Measurements from ENCODE around the gene PLEKHM1.

PLEKHM1 gene

DNA sequence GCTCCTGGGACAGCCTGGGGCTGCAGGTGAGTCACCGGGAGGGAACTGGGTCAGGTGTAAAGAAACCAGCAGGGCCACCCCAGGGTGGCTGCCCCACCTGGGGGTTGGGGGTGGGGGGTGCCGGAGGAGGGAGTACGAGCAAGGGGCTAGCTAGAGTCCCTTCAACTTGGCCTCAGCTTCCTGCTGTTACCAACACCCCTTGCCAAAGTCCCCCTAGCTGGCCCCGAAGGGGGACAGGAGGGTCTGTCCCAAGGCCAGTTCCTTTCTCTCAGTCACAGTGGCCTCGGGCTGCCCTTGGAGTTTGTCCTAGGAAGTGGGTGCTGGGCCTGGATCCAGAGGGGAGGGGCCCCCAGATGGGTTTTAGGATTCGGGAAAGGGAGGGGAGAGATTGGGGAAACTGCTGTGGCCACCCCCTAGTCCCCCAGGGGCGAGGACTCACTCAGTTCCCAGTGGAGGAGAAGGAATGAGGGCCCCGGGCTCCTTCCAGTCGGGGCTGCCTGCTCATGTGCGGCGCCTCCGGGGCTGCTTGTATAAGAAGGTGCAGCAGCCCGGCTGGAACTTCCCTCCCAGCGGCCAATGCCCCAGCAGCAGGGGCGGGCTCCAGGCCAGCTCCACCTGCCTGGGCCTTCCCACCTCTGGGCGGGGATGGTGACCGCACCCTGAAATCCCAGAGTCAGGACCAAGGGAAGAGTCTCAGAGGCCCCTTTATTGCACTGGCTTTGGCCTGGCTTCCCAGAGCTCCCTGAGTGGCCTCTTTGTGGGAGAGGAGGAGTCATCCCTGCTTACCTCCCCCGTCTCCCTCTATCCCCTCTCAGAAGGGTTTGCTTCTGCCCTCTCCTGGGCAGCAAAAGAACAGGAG lies 65.2 kb downstream of the PLEKHM1 start:
- DNase-seq: no peak

GRCh38 chr17:45424769-45425124 lies 65.8 kb downstream of the PLEKHM1 start:
- DNase-seq: no peak

DNA sequence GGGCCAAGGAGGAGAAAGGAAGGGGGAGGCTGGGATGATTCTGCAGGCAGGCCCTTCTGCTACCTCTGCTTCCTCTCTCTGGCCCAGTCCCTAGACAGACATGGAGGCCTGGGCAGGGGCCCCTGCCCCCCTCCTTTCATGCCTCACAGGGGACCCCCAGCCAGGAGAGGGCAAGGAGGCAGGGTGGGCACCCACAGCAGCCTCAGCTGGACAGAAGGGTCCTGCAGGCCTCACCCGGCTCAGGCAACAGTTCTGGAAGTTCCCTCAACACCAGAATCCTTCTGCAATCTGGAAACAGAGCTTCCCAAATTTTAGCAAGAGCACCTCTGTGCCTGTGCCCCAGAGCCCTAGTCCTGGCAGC lies 66.6 kb downstream of the PLEKHM1 start:
- no peak for DNase-seq

GRCh38 chr17:45423304-45423974 lies 67.1 kb downstream of the PLEKHM1 start:
- no peak for DNase-seq

DNA sequence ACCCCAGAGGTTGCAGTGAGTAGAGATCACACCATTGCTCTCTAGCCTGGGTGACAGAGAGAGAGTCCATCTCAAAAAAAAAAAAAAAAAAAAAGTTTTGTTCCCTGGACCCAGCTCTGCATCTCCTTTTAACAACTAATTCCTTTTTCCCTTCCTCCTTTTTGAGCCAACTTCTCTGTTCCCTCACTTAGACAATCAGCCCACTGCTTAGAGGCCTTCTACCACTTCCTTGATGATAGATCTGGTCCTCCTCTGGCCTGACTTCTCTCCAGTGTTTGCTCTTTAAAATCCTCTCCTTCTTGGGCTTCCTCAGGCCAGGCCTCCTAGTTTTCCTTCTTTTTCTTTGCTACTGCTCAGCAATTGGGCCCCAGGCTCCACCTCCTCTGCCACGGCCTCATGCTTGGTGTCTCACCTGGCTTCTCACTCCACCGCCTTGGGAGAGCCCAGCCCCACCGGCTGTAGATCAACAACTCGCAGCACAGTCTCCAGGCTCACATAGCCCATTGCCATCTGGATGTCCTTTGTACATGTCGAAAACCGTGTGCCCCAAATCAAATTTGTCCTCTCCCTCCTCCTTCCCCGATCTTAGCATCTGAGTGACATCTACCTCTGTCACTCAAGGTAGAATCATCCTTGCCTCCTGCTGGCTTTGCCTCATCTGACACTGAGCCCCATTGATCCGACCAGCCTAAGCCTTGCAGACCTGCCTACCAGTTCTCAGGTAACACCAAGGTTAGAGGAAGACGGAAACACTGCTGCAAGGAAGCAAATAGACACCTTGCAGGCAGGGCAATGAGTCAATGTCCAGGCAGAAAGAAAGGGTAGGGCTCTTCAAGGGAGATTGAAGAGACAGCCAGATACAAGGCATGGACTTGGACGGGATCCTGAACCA lies 75.3 kb downstream of the PLEKHM1 start:
- DNase-seq: no peak

GRCh38 chr17:45413498-45413923 lies 77.0 kb downstream of the PLEKHM1 start:
- no peak for DNase-seq

- no peak for DNase-seq
Observed at GRCh38 chr17:45411348-45412105, 79.0 kb downstream of the PLEKHM1 start.

DNA sequence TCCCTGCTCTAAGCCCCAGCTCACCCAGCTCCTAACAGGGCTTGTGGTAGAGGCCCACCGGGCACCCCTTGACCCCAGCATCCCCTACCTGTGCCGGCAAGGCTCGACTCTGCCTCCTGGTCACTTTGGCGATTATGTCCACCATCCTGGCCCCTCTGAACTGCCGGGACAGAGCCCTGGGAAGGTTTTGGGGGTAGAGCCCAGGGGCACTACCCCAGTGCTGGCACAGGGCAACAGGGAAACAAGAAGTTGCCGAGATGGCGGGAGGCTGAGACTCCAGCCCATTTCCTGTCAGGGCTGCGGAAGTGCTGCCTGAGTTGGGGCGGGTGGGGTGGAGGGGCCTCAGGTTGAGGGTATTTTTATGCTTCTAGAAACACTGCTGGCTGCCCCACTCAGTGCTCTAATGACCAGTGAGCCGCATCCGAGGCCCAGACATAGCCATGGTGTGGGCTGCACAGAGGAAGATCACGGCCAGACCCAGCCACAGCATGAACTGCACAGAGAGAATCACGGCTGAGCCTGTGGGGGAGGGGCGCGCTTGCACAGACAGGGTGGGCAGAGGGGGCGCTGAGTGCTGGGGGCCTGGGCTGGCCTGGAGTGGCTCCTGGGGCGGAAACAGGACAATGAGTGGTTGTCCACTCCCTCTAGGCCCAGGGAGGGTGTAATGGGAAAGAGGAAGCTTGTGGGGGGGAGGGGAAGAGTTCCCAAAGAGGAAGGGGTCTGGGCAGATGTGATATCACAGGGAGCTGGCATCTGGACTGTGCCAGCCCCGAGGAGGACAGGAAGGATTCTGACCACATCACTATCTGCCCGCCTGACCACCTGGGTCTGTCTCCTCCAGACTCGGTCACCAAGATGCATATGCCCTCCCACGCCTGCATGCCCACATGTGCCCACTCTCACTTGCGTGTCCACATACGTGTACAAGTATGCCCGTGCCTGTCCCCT lies 80.1 kb downstream of the PLEKHM1 start:
- DNase-seq: peak; percentile 62

DNA sequence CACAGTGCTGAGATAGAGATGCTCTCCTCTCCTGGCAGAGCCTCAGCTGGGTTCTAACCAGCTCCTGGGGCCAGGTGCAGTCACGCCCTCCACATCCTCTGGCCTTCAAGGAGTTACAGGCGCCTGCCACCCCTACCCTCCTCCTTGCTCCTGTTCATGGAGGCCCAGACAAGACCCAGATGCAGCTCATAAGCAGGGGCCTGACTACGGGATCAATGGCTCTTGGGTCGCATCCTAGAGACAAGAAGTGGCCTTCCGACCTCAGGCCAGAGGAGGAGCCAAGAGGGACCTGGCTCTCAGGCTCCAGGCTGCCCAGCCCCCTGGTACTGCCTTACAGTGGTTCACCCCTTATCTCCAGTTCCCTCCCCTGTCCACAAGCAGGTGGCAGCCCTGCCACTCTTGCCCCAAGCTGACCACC lies 80.9 kb downstream of the PLEKHM1 start:
- DNase-seq: no peak

DNA sequence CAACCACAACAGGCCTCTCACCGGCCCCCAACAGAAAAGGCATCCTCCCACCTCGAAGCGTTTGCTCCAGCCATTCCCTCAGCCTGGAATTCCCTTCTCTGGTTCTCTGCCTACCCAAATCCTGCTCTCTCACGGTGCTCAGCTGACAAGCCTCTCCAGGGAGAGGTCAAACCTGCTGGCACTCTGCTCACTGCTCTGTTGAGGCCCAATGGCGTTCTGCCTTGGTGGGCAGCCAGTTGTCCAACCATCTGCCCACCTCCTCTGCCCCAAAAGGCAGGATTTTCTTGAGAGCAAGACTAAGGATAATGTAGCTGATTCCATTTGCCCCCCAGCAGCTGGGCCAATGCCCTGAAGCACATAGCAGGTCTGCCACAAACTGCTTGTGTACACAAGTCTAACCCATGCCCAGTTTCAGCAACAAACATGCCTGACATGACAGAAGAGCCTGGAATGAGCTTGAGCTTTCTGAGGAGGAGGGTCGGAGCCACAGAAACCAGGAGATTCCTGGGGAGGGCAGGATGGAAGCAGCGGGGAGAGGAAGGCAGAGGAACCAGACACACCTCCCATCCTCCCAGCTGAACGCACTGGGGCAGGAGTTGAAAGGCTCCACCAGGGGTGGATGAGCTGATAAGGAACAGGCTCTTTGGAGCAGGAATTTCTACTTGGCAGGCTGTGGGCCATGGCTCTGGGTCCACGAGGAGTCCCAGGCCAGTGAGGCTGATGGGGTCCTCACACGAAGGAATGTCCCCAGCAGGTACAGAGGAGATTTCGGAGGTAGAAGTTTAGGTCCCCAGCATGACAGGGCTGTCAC lies 81.7 kb downstream of the PLEKHM1 start:
- DNase-seq: no peak

- DNase-seq: no peak
Observed at GRCh38 chr17:45406107-45406506, 84.4 kb downstream of the PLEKHM1 start.

GRCh38 chr17:45405250-45406086 lies 85.1 kb downstream of the PLEKHM1 start:
- no peak for DNase-seq

DNA sequence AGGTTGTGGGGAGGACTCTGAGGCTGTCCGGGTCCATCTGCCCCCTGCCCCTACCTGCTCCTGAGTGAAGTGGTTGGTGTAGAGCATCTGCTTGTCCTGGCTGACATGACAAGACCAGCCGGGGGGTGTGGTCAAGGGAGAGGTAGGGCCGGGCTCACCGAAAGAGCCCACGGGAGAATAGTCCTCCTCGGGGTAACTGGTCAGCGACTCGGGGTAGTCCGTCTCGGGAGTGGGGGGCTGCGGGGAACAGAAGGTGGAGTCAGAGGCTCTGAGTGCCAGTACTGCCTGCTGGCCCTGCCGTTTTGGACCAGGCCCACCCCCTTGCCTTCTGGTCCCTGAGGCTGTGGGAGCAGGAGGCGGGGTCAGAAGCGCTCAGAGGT lies 85.7 kb downstream of the PLEKHM1 start:
- no peak for DNase-seq

DNA sequence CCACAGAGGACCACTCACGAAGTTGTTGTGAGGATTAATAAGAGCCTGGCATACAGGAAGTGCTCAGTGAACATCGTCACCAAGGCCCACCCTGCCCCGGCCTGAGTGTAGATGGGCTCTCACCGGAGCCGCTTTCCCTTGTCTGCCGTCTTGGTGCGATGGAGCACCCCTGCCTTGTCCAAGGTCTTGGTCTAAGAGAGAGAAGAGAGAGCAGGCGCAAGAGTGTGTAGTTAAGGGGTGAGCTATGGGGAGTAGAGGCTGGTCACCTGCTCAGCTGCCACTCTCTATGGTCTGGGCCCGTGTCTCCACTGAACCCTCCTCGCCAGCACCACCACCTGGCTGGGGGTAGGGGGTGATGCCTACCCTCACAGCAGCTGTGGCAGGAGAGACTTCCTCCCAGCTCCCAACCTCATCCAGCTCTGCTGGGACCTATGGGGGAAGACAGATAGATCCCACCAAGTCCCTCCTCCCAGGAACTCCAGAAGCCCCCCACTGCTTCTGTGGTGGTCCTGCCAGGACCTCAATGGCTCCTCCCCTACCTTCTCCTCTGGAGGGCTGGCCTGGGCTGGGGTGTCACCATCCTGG lies 86.5 kb downstream of the PLEKHM1 start:
- no peak for DNase-seq

GRCh38 chr17:45402916-45403315 lies 87.6 kb downstream of the PLEKHM1 start:
- no peak for DNase-seq

GRCh38 chr17:45398800-45399199 lies 91.7 kb downstream of the PLEKHM1 start:
- DNase-seq: no peak

DNA sequence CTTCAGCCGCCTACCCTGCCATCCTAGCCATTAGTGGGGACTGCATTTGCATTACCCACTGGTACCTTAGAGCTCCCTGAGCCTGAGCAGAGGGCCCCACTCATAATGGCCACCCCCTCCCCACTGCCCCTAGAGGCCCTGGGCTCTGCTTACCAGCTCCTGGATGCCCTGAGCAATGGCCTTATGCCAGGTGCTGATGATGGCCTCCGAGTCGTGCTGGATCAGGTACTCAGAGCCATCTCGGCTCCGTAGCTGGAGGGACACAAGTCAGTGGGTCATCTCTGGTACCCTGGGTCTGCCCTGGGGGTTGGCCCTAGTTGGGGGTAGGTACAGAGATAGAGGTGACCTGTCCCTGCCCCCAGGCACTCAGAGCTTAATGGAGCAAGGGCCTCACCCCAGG lies 92.7 kb downstream of the PLEKHM1 start:
- no peak for DNase-seq

DNA sequence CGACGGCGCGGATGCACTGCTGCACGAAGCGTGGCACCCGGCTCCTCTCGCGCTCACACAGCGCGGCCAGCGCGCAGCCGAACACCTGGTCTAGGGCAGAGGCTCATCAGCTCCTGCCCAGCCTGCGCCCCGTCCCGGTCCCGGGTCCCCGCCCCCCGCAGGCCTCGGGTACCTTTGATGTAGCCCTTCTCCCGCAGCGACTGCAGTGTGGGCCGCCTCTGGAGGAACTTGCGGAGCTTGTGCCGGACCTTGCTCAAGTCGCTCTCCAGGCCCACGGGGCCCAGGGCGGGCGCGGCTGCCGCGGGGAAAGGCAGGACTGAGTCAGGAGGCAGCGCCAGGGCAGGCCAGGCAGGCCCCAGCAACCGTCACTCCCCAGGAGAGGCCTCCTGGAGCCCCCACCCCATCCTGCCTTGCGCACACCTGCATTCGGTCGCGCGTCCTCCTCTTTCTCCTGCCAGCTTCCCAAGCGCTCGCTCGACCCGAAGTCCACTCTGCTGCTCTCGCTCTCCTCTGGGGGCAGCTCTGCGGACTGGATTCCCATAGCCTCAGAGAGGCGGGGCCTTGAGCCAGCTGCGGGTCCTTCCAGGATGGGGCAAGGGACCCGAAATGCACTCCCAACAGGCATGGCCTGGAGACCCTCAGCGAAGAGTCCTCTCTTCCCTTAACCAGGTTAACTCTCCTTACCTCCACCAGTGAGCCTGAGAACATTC lies 93.9 kb downstream of the PLEKHM1 start:
- no peak for DNase-seq

All from stimulated activated CD4-positive, alpha-beta T cell treated with anti-CD3 and anti-CD28 coated beads, Interleukin-4, amount 100 ng/mL, for 24 hours (primary cell).